ENCODE results near the gene XPO4.
A peak's percentile ranks its signal among the peaks of the same experiment; 100 is the strongest.
"Not testable (repeated sequence)": the region's sequence is repeated elsewhere in the genome, so short reads cannot be mapped to it uniquely, and the experiment has no call there.

XPO4 gene

DNA sequence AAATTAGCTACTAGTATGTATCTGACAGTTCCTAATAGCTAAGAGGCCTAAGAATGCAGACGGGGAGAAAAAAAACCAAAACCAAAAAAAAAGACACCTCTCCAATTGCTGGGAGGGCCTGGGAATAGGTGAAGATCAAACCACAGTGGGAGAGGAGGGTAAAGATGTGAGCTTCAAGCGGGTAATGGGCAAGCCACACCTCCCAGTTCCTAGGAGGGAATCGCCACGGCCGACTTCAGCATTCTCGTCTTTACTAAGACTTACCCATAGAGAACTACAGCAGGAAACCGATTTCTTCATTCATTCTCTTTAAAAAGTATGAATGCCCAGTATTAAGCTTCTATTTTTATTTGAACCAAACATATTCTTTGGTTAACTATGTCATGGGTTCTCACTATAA lies 123.1 kb downstream of the XPO4 start:
- DNase-seq: no peak

GRCh38 chr13:20778311-20778710 lies 124.2 kb downstream of the XPO4 start:
- DNase-seq: no peak

GRCh38 chr13:20776751-20777150 lies 125.8 kb downstream of the XPO4 start:
- DNase-seq: no peak

GRCh38 chr13:20775961-20776360 lies 126.6 kb downstream of the XPO4 start:
- DNase-seq: no peak

DNA sequence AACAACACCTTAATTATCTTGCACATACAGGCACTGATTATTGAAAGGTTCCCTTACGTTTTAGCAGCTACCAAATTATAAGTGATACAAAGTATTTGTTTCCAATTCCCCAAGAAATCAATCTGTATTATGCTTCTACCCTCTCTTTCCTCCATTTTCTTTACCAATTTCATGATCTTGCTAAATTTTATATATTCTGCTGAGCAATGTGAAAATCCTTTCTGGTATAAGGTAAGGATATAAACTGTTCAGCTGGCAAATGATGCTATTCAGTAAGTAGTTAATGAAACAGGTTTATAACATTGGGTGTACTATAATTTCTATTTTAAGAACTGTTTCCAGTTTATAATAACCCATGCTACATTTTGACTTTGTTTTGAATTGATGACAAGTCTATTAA lies 127.8 kb downstream of the XPO4 start:
- no peak for DNase-seq

GRCh38 chr13:20773194-20774080 lies 129.1 kb downstream of the XPO4 start, which contains the start of gene EEF1AKMT1:
Gene EEF1AKMT1 (minus strand): TSS chr13:20773961. CDS start chr13:20757598, 16,363 bp downstream.
- peak; percentile 97 for DNase-seq

GRCh38 chr13:20772401-20773131 lies 130.0 kb downstream of the XPO4 start:
- no peak for DNase-seq

DNA sequence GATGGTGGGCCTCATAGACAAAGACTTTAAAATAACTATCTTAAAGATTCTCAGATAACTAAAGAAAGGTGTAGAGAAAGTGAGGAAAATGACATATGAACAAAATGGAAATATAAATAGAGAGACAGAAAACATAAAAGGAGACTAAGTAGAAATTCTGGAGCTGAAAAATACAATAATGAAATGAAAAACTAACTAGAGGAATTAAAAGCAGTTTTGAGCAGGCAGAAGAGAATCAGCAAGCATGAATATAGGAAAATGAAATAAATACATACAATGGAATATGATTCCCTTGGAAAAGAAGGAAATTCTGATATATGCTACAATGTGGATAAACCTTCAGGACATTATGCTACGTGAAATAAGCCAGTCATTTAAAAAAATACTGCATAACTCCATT lies 132.7 kb downstream of the XPO4 start:
- DNase-seq: no peak

DNA sequence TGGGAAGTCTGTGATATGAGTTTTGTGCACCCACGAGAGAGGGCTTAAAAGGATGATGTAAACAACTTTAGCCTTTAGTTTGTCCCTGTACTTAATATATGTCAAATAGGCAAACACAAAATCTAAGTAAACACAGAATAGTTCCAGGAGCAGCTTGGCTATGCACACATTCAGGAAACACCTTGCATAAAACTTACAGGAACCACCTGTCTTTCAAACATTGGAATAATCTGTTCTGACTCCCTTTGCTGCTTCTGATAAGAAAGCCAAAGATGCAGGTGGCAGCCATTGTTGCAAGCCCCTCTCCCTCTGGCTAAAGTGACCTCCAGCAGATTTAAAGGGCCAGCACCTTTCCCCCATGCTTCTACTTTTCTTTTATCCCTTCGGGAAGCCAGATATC lies 133.5 kb downstream of the XPO4 start:
- DNase-seq: no peak

- no peak for DNase-seq
Observed at GRCh38 chr13:20767309-20767943, 135.1 kb downstream of the XPO4 start.

- DNase-seq: no peak
Observed at GRCh38 chr13:20760872-20761271, 141.7 kb downstream of the XPO4 start.

DNA sequence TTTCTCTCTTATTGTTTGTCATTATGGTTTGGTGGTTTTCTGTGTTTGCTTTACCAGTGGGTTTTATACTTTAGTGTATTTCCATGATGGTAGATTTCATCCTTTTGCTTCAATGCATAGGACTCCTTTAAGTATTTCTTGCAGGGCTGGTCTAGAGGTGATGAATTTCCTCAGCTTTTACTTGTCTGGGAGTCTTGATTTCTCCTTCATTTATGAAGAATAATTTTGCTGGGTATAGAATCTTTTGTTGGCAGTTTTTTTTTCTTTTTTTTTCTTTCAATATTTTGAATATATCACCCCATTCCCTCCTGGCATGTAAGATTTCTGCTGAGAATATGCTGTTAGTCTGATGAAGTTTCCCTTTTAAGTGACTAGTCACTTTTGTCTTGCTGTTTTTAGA lies 148.5 kb downstream of the XPO4 start:
- no peak for DNase-seq

GRCh38 chr13:20749377-20749776 lies 153.2 kb downstream of the XPO4 start:
- no peak for DNase-seq

DNA sequence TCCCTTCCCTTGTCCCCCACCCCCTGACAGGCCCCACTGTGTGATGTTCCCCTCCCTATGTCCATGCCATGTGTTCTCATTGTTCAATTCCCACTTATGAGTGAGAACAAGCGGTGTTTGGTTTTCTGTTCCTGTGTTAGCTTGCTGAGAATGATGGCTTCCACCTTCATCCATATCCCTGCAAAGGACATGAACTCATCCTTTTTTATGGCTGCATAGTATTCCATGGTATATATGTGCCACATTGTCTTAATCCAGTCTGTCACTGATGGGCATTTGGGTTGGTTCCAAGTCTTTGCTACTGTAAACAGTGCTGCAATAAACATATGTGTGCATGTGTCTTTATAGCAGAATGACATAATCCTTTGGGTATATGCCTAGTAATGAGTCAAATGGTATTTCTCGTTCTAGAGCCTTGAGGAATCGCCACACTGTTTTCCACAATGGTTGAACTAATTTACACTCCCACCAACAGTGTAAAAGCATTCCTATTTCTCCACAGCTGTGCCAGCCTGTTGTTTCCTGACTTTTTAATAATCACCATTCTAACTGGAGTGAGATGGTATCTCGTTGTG lies 158.6 kb downstream of the XPO4 start:
- not testable (repeated sequence) for DNase-seq

- DNase-seq: no peak
Observed at GRCh38 chr13:20740021-20740420, 162.5 kb downstream of the XPO4 start.

- no peak for DNase-seq
Observed at GRCh38 chr13:20738616-20739015, 163.9 kb downstream of the XPO4 start.

DNA sequence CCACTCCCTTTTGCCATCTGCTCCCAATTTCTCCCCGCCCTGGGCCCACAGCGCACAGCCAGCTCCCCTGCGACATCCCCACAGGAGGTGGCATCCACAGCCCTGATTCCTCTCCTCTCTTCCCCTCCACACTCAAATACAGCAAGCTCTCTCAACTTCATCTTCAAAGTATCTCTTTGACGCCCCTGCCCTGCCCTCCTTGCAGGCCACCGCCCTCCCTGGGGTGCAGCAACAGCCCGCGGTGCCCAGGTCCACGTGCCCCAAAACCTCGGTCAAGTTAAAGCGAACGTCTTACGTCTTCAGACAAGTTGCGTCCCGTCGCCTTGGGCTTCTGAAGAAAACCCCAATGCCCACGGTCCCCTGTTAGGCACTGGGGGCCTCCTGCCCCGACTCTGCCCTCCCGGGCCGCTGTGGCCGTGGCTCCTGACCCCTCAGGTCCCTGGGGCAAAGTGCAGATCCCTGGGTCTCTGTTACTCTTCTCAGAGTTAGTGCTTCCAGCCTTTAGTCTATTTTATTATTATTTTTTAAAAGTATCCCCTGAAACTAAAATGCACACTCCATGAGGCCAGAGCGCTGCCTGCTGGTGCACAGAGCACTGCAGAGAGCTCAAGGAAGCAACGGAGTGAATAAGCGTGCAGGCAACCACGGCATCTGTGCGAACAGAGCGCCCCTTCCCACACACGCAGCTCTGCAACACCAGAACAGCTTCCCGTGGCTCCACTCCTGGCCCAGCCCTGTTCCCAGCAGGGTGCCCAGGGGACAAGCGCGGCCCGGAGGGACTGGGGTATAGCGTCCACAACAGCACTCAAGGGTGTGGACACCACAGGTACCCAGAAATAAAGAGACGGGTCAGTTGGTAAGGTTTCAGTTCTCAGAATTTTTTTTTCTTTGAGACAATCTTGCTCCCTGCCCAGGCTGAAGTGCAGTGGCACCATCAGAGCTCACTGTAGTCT lies 172.6 kb downstream of the XPO4 start:
- DNase-seq: no peak

DNA sequence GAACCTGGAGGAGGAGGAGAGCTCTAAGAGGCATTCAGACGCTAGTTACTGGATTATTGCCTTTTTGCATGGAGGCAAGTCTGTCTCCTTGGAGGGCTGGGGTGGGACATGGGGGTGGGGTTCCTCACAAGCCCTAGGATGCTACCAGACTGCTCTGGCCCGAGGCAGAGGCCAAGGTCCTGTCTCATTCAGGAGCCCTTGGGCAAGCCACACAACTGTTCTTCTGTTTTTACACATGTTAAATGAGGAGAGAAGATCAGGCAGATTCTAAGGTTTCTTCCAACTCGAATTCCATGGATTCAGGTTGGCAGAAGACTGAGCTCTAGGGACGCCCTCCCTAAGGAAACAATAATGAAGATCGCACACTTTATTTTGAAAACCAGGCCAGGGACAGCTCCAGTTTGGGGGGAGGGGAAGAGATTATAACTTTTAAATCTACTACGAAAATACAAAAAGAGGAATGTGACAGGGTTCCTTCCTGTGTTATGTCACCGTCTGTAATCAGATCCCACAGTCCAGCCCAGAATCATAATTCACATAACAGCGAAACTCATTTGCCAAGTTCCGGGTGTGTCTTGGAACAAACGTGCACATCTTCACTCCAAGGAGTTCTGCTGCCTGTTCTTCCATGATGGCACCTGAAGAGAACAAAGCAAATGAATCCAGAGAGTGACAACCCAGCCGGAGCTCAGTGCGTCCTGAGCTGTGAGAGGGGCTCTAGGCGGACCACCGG lies 173.8 kb downstream of the XPO4 start:
- DNase-seq: no peak

GRCh38 chr13:20727856-20728255 lies 174.7 kb downstream of the XPO4 start:
- no peak for DNase-seq

All from activated CD4-positive, alpha-beta T cell treated with anti-CD3 and anti-CD28 coated beads, Interleukin-10, Interleukin-2, amounts not matched to agents 100 ng/mL and 50 ng/mL, durations not matched to agents 16 hours and 8 hours (primary cell).